CD4-positive, alpha-beta T cell treated with Interleukin-10 for 1 hour (primary cell): ENCODE measurements around the gene WDR93.

ENCODE experiments used
- DNase-seq: peaks from one replicate; pipeline ENCODE4 v3.0.0-alpha.2; 2020

The WDR93 gene

GRCh38 chr15:89690276-89691218 is at the start of gene WDR93, which contains the start of gene PEX11A:
Gene WDR93 (plus strand): TSS chr15:89690811. CDS start chr15:89701747, 10,936 bp downstream.
Gene PEX11A (minus strand): TSS chr15:89690754. CDS start chr15:89690632, 122 bp downstream.
- DNase-seq = peak; percentile 79

- DNase-seq = no peak
These were observed 49.6 kb upstream of the WDR93 start for GRCh38 chr15:89641053-89641452.

- DNase-seq = no peak
These were observed 48.5 kb upstream of the WDR93 start for GRCh38 chr15:89642106-89642505.

GRCh38 chr15:89645680-89646079 is 44.9 kb upstream of the WDR93 start:
- no peak for DNase-seq

- no peak for DNase-seq
These were observed 44.0 kb upstream of the WDR93 start for GRCh38 chr15:89646416-89647141.

GRCh38 chr15:89647191-89647851 is 43.3 kb upstream of the WDR93 start:
- peak; percentile 39 for DNase-seq

GRCh38 chr15:89648106-89649012 is 42.3 kb upstream of the WDR93 start:
- DNase-seq = no peak

GRCh38 chr15:89649013-89649625 is 41.5 kb upstream of the WDR93 start:
- DNase-seq = no peak

GRCh38 chr15:89649716-89650115 is 40.9 kb upstream of the WDR93 start:
- DNase-seq = no peak

- no peak for DNase-seq
These were observed 38.5 kb upstream of the WDR93 start for GRCh38 chr15:89652131-89652530.

GRCh38 chr15:89652666-89653065 is 37.9 kb upstream of the WDR93 start:
- DNase-seq = no peak

- DNase-seq = no peak
These were observed 37.0 kb upstream of the WDR93 start for GRCh38 chr15:89653578-89653977.

- DNase-seq = no peak
These were observed 36.3 kb upstream of the WDR93 start for GRCh38 chr15:89654301-89654761.

- DNase-seq = no peak
These were observed 35.5 kb upstream of the WDR93 start, which contains the start of gene KIF7 for GRCh38 chr15:89654847-89655805. Gene KIF7 (minus strand): TSS chr15:89655467. CDS start chr15:89652930, 2,537 bp downstream.

- DNase-seq = no peak
These were observed 34.3 kb upstream of the WDR93 start for GRCh38 chr15:89656116-89656815.

GRCh38 chr15:89657686-89658200 is 32.9 kb upstream of the WDR93 start:
- DNase-seq = no peak

GRCh38 chr15:89659295-89659694 is 31.3 kb upstream of the WDR93 start:
- no peak for DNase-seq

GRCh38 chr15:89660556-89660955 is 30.1 kb upstream of the WDR93 start:
- no peak for DNase-seq
